HEK293 (cell line): ENCODE results near the gene JOSD1.

Source experiments
- CTCF ChIA-PET: fragments of 350-600 bp; formaldehyde crosslinking; extraction: SDS; loops from one replicate; lab custom pipeline; 2021; ENCODE audit warnings: antibody characterized with exemption; lab: Yijun Ruan, JAX
- POLR2A ChIA-PET: fragments of 300-600 bp; formaldehyde crosslinking; extraction: SDS; loops from one replicate; lab custom pipeline; 2020; ENCODE audit warnings: antibody characterized with exemption, inconsistent platforms; lab: Yijun Ruan, JAX
- H3K27ac ChIP-seq: fragments of 200-500 bp; sonication (Bioruptor generic); 2 replicates; pipeline ENCODE4 v1.5.1; 2014; ENCODE audit warnings: low read depth, low read length, control low read depth, inconsistent platforms; ENCODE audit errors: extremely low read depth
- H3K36me3 ChIP-seq, 2 experiments: fragments of 200-500 bp in 1 of 2; sonication (Bioruptor generic) in 1 of 2; 1 replicate in 1 of 2; 2 replicates in 1 of 2; pipeline ENCODE4 v1.5.1; 2014 to 2017; ENCODE audit warnings: inconsistent platforms in 2 of 2, low read length in 2 of 2; ENCODE audit not compliant: control insufficient read depth in 2 of 2, insufficient read depth in 1 of 2
- H3K4me1 ChIP-seq: fragments of 200-500 bp; sonication (Bioruptor generic); 2 replicates; pipeline ENCODE4 v1.5.1; 2014; ENCODE audit warnings: mild to moderate bottlenecking, low read length, inconsistent platforms; ENCODE audit not compliant: control insufficient read depth, insufficient read depth
- H3K4me3 ChIP-seq: 2 replicates; pipeline ENCODE4 v1.5.1; 2011; ENCODE audit warnings: low read depth, mild to moderate bottlenecking, control low read depth, low read length, moderate library complexity
- H3K9me3 ChIP-seq: fragments of 200-500 bp; sonication (Bioruptor generic); 2 replicates; pipeline ENCODE4 v1.5.1; 2014; ENCODE audit warnings: low read depth, low read length, inconsistent platforms; ENCODE audit not compliant: control insufficient read depth, insufficient read depth
- EGR2 ChIP-seq: fragments of 450-650 bp; formaldehyde crosslinking; IDR thresholded peaks from 2 replicates; pipeline ENCODE4 v1.5.1; 2016; ENCODE audit warnings: low read depth, missing biosample characterization, missing genetic modification characterization
- GFI1B ChIP-seq: fragments of 450-650 bp; formaldehyde crosslinking; IDR thresholded peaks from 2 replicates; pipeline ENCODE4 v1.5.1; 2016; ENCODE audit warnings: missing biosample characterization, missing genetic modification characterization
- KLF8 ChIP-seq: fragments of 450-650 bp; formaldehyde crosslinking; IDR thresholded peaks from 2 replicates; pipeline ENCODE4 v1.5.1; 2016; ENCODE audit warnings: missing biosample characterization, missing genetic modification characterization
- OSR2 ChIP-seq: fragments of 450-650 bp; formaldehyde crosslinking; IDR thresholded peaks from 2 replicates; pipeline ENCODE4 v1.5.1; 2016; ENCODE audit warnings: missing biosample characterization, missing genetic modification characterization
- OVOL3 ChIP-seq: fragments of 450-650 bp; formaldehyde crosslinking; IDR thresholded peaks from 2 replicates; pipeline ENCODE4 v1.5.1; 2016; ENCODE audit warnings: missing biosample characterization, missing genetic modification characterization
- PRDM1 ChIP-seq: fragments of 450-650 bp; formaldehyde crosslinking; IDR thresholded peaks from 2 replicates; pipeline ENCODE4; 2016; ENCODE audit warnings: missing biosample characterization, missing genetic modification characterization
- ZBTB48 ChIP-seq: fragments of 450-650 bp; formaldehyde crosslinking; IDR thresholded peaks from 2 replicates; pipeline ENCODE4 v1.5.1; 2016; ENCODE audit warnings: missing biosample characterization, missing genetic modification characterization
- ZFHX2 ChIP-seq: fragments of 450-650 bp; formaldehyde crosslinking; conservative IDR thresholded peaks from 2 replicates; pipeline ENCODE4 v1.5.1; 2016; ENCODE audit warnings: missing biosample characterization, missing genetic modification characterization
- ZIC2 ChIP-seq: fragments of 450-650 bp; formaldehyde crosslinking; IDR thresholded peaks from 2 replicates; pipeline ENCODE4 v1.5.1; 2016; ENCODE audit warnings: missing biosample characterization, missing genetic modification characterization
- ZNF132 ChIP-seq: fragments of 450-650 bp; formaldehyde crosslinking; IDR thresholded peaks from 2 replicates; pipeline ENCODE4 v1.5.1; 2017; ENCODE audit warnings: missing biosample characterization, missing genetic modification characterization, borderline replicate concordance
- ZNF19 ChIP-seq: fragments of 450-650 bp; formaldehyde crosslinking; IDR thresholded peaks from 2 replicates; pipeline ENCODE4; 2016; ENCODE audit warnings: missing biosample characterization, missing genetic modification characterization, low read depth
- ZNF24 ChIP-seq: fragments of 450-650 bp; formaldehyde crosslinking; IDR thresholded peaks from 2 replicates; pipeline ENCODE4 v1.5.1; 2016; ENCODE audit warnings: missing biosample characterization, missing genetic modification characterization
- ZNF624 ChIP-seq: fragments of 450-650 bp; formaldehyde crosslinking; IDR thresholded peaks from 2 replicates; pipeline ENCODE4 v1.5.1; 2017; ENCODE audit warnings: missing biosample characterization, missing genetic modification characterization
- ZNF792 ChIP-seq: fragments of 450-650 bp; formaldehyde crosslinking; IDR thresholded peaks from 2 replicates; pipeline ENCODE4 v1.5.1; 2016; ENCODE audit warnings: missing biosample characterization, missing genetic modification characterization
- TF ChIP-seq, protein P1 (sequence below): fragments of 450-650 bp; formaldehyde crosslinking; IDR thresholded peaks from 2 replicates; pipeline ENCODE4 v1.5.1; 2017; ENCODE audit warnings: missing biosample characterization, missing genetic modification characterization
- TF ChIP-seq, protein P2 (sequence below): fragments of 450-650 bp; formaldehyde crosslinking; optimal IDR thresholded peaks from 2 replicates; pipeline ENCODE3; 2016; ENCODE audit warnings: missing biosample characterization, mild to moderate bottlenecking, missing genetic modification characterization
- TF ChIP-seq, protein P3 (sequence below): fragments of 450-650 bp; formaldehyde crosslinking; IDR thresholded peaks from 2 replicates; pipeline ENCODE4 v1.5.1; 2016; ENCODE audit warnings: missing biosample characterization, missing genetic modification characterization
- TF ChIP-seq, protein P4 (sequence below): fragments of 450-650 bp; formaldehyde crosslinking; IDR thresholded peaks from 2 replicates; pipeline ENCODE4 v1.5.1; 2016; ENCODE audit warnings: missing biosample characterization, missing genetic modification characterization, low read depth

The JOSD1 gene

DNA sequence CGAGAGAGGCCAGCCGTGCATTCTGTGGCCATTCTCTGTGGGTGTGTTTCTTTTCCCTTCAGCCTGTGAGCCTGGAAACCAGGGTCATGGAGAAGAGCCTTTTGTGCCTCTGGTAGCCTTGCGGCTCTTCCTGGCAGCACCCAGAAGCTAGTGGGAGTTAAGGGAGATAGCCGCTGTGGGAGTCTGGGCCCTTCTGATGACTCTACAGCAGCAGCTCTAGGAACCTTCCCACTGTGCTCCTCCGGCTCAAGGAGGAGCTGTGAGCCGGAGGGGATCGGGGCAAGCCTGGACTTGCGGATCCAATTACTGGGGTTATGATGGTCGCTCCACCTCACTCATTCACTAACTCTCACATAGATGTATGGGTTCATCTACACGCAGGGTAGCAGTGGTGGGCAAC is 15.5 kb upstream of the JOSD1 start:
- peak overlapping the region; percentile 34; the same call in 1 of the 2 replicates for H3K27ac ChIP-seq
- H3K36me3 ChIP-seq, result peaks cover 15 to 69% of the 10 kb centered on the region in 2 experiments; a peak in 2 of 3 replicates
- H3K4me1 ChIP-seq, result peaks cover 12% of the 10 kb centered on the region
- no peaks in the 10 kb centered on the region for H3K9me3 ChIP-seq
- 0 out of 2 replicates have a peak, but pooled peaks have one; percentile 30 for TF ChIP-seq ZNF24
- TF ChIP-seq, protein P1, sequence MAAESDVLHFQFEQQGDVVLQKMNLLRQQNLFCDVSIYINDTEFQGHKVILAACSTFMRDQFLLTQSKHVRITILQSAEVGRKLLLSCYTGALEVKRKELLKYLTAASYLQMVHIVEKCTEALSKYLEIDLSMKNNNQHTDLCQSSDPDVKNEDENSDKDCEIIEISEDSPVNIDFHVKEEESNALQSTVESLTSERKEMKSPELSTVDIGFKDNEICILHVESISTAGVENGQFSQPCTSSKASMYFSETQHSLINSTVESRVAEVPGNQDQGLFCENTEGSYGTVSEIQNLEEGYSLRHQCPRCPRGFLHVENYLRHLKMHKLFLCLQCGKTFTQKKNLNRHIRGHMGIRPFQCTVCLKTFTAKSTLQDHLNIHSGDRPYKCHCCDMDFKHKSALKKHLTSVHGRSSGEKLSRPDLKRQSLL (tag by site-specific recombination), result peak; percentile 94
- peak; percentile 41; the same call in 1 of the 2 replicates for TF ChIP-seq EGR2 (tag by site-specific recombination)
- peak; percentile 64 for TF ChIP-seq OSR2 (tag by site-specific recombination)
- TF ChIP-seq ZNF624 (tag by site-specific recombination), result no peak
- TF ChIP-seq ZNF792, result no peak
- TF ChIP-seq ZIC2 (tag by site-specific recombination), result peak; percentile 43; the same call in 1 of the 2 replicates
- 0 out of 2 replicates have a peak, but pooled peaks have one; percentile 11 for TF ChIP-seq ZFHX2 (tag by site-specific recombination)
- ChIA-PET CTCF (interaction anchor here (0.6 to 3.2 kb wide), 5 partner anchors 9 to 1811 kb away, joined by 3 to 12 read pairs (median 4); no protein-coding TSS in a partner anchor), POLR2A (interaction anchor here (0.8 to 2.7 kb wide), 2 partner anchors 9 to 10 kb away, joined by 3 to 17 read pairs; partner anchors contain the start of gene GTPBP1)
- no peak overlapping the region for H3K4me3 ChIP-seq

DNA sequence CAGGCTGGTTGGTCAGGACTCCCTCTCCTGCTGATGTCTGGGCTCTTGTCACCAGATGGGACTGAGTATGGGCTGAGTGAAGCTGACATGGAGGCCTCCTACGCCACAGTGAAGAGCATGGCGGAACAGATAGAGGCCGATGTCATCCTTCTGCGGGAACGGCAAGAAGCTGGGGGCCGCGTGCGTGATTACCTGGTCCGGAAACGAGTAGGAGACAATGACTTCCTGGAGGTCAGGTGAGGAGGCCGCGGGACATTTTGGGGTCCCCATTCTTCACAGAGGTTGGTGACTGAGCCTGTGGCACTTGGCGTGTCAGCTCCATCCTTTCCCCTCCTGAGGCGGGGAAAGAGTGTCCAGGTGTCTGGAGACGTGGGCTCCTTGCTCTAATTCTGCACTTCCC is 15.1 kb upstream of the JOSD1 start:
- no peak overlapping the region for H3K27ac ChIP-seq
- POLR2A ChIA-PET, result interaction anchor here (2.7 kb wide), 1 partner anchor 10 kb away, joined by 17 read pairs; the partner anchor contains the start of gene GTPBP1

More for the DNA sequence above, 15.1 kb upstream of the JOSD1 start:
- peaks cover 12% of the 10 kb centered on the region for H3K4me1 ChIP-seq
- TF ChIP-seq KLF8 (tag by site-specific recombination) (no peak), ZNF132 (tag by site-specific recombination) (no peak), GFI1B (tag by site-specific recombination) (no peak), ZBTB48 (tag by site-specific recombination) (no peak), ZNF19 (no peak), OVOL3 (tag by site-specific recombination) (no peak), PRDM1 (no peak)
- TF ChIP-seq, protein P2, sequence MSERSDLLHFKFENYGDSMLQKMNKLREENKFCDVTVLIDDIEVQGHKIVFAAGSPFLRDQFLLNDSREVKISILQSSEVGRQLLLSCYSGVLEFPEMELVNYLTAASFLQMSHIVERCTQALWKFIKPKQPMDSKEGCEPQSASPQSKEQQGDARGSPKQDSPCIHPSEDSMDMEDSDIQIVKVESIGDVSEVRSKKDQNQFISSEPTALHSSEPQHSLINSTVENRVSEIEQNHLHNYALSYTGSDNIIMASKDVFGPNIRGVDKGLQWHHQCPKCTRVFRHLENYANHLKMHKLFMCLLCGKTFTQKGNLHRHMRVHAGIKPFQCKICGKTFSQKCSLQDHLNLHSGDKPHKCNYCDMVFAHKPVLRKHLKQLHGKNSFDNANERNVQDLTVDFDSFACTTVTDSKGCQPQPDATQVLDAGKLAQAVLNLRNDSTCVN (tag by site-specific recombination), result no peak
- TF ChIP-seq, protein P1 (tag by site-specific recombination), result no peak
- TF ChIP-seq, protein P3, sequence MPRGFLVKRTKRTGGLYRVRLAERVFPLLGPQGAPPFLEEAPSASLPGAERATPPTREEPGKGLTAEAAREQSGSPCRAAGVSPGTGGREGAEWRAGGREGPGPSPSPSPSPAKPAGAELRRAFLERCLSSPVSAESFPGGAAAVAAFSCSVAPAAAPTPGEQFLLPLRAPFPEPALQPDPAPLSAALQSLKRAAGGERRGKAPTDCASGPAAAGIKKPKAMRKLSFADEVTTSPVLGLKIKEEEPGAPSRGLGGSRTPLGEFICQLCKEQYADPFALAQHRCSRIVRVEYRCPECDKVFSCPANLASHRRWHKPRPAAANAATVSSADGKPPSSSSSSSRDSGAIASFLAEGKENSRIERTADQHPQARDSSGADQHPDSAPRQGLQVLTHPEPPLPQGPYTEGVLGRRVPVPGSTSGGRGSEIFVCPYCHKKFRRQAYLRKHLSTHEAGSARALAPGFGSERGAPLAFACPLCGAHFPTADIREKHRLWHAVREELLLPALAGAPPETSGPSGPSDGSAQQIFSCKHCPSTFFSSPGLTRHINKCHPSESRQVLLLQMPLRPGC, result no peak
- TF ChIP-seq, protein P4, sequence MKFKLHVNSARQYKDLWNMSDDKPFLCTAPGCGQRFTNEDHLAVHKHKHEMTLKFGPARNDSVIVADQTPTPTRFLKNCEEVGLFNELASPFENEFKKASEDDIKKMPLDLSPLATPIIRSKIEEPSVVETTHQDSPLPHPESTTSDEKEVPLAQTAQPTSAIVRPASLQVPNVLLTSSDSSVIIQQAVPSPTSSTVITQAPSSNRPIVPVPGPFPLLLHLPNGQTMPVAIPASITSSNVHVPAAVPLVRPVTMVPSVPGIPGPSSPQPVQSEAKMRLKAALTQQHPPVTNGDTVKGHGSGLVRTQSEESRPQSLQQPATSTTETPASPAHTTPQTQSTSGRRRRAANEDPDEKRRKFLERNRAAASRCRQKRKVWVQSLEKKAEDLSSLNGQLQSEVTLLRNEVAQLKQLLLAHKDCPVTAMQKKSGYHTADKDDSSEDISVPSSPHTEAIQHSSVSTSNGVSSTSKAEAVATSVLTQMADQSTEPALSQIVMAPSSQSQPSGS (tag by site-specific recombination), result no peak
- TF ChIP-seq, all 188 proteins: peak for 0
- peaks cover 14 to 69% of the 10 kb centered on the region in 2 experiments; a peak in 2 of 3 replicates for H3K36me3 ChIP-seq
- CTCF ChIA-PET, result interaction anchor here (0.5 to 3.2 kb wide), 8 partner anchors 8 to 1811 kb away, joined by 3 to 12 read pairs (median 3); no protein-coding TSS in a partner anchor
- no peaks in the 10 kb centered on the region for H3K9me3 ChIP-seq
- no peak overlapping the region for H3K4me3 ChIP-seq
